IPS DF 19.7 (cell line): ENCODE measurements around the gene TTC6.

Experiments
- DNase-seq: peaks from one replicate; pipeline ENCODE4 v3.0.0-alpha.2; 2013; ENCODE audit warnings: low read depth, low spot score

The TTC6 gene

DNA sequence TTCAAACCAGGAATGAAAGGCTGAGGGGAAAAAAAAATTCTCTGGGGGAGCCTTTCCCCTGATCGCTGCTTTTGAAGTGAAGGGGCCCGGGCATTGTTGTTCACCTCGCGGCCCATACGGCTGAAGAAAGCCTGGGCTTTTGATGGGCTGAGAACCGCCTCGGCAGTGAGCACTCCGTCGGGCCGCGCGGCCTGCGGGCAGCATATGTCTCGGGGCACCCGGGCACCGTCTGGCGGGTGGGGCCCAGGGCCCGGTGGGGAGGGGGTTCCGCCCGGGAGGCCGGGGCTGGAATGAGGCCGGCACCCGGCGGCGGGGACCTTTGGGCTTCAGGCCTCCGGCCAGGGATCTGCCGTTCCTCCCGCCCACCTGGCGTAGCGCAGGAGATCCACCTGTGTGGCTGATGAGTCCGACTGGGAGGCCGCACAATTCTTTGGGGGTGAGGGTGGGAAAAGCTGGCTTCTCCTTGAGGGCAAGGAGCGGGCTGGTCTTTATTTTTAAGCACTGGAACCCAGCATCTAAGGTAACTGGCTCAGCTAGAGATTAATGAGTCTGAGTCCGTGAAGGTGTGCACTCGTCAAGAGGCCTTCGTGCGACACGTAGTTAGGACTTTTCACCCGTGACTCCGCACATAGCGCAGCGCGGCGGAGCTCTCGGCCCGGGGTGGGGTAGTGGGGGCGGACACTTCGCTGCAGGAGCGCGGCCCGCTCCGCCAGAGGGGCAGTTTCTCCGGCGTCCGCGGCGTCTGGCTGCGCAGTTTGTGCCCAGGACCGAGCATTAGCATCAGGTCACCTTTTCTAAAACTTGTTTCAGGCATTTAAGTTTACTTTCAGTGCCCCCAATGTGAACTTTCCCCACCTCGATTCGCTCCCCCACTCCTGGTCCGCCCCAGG, 11.0 kb upstream of the TTC6 start:
- no peak for DNase-seq

DNA sequence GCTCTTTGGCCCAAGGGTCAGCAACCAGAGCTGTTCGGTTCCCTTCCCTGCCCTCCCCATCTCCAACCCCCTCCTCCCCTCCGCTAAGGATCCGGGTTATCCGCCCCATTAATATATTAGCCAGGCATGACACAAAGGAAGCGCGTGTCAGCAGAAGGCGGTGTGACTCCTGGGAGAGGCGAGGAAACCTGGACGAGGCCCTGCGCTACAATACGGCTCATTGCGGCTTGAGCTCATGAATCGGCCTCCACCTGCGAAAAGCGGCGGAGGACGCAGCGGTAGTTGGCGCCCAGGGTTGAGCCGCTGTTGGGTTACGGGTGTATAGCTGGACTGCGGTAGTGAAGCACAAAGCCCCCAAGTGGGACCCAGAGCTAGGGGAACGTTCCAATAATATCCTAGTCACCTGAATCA, 10.3 kb upstream of the TTC6 start:
- DNase-seq: no peak

DNA sequence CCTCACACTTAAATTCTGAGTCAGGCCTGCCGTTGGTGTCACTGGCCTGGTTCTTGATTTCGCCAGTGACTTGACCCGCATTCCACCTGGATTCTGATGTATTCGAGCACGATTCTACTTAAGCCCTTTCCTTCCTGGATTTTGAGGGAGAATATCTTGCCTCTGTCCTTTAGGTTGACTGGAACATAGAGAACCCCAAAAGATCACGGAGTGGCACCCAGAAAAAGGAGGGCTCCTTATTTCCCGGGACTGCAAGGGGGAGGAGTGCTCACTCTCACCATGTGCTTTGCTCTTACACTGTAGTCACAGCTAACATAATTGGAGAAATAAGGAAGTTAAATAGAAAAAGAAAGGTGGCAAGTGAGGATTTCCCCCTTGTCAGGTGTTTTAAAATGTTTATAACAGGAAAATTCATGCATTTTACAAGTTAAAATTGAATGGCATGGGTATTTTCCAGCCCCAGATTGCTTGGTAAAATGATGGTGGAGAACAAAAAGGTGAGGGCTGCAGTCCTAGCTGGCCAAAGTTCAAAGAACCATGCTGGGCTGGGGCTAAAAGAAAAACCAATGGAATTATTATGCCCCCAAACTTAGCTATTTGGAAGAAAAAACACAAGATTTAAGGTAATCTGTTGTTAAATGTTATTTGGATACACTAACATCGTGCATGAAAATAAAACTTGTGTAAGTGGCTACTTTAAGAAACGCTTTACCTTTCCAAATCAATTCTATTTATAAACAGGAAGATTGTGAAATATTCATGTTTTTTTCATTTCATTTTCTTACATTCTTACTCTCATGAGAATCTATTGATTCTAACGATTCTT, 9.2 kb upstream of the TTC6 start:
- DNase-seq: no peak

DNA sequence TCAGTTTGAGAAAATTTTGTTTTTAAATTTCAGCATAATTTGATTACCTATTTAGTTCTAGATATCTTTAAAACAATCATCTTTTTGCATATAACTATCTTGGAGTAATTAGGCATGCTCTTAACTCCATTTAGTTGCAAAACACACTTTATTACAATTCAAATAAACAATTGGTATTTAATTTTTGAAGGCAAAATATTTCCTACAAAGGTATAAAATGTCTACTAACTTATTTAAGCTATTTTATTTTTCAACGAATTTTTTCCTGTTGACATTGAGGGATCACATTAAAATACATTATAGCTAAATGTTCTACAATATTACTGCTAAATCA, 8.7 kb upstream of the TTC6 start:
- no peak for DNase-seq

DNA sequence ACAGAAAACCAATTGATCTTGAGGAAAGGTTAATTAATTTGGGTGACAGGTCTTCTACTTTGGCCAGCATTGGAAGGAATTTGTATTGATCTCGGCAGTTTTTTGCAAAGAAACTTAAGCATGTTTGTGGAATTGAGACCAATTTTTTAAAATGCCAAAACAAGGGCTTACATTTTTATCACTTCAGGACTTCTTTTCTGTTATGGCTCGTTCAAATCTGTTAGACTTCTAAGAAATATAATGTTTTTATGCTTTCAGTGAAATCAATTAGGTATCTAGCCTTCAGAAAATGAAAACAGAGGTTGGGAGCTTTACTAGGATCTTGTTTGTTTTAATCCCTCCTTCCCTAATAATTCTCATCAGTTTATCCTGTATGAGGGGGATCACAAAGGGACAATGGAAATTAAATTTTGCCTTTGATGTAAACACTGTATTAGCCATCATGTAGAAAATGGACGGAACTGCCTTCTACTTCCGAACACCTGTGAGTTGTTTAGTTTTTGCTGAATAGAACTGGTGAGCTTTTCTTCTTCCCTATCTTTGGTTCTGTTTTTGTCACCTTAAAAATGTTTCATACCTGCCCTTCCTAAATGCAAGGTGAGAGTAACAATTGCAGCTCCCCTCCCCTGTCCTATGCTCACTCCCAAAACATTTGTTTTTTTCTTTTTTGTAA, 8.2 kb upstream of the TTC6 start:
- DNase-seq: no peak

DNA sequence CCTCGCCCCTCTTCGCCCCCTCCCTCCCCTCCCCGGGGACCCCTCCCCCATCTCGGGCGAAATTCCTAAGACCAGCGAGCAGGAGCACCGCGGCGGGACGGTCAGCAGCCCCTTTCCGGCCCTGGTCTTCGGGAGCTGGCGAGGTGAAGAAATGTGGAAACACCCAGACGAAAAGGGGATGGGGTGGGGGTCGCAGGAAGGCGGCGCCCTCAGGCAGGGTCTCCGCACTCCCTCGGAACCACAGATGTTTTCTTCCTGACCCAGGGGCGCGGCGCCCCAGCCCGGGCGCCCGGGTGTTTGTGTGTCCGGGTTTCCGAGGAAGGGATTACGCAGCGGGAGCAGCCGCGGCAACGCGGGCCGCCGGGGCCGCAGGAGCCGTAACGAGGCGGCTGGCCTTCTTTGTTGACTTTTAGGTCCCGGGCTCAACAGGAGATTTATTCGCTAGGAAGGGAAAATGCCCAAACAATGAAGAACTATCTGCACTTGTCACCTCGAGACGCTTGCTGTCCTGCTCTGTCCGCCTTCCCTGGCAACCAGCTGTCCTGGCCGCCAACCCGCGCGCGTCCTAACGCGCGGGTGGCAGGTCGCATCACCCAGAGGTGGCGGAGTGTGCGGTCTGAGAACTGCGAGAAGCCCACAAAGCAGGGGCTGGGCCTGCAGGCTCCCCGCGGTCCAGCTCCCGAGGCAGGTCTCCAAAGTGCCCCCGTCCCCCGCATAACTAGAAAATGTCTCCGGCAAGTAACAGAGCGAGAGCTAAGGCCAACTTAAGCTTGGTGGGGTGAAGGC, 7.4 kb upstream of the TTC6 start:
- no peak for DNase-seq

DNA sequence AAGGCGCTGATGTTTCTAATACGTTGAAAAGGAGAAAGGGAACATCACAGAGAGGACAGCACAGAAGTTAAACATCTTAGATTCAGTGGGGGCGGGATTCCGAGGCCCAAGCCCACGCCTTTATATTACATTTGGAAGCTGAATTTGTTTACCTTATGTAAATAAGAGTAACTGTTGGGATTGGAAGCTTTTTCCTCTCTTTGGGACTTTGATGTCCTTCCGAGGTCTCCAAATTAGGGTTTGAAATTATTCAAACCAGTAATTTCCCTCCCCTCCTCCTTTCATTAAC, 6.8 kb upstream of the TTC6 start:
- DNase-seq: no peak

DNA sequence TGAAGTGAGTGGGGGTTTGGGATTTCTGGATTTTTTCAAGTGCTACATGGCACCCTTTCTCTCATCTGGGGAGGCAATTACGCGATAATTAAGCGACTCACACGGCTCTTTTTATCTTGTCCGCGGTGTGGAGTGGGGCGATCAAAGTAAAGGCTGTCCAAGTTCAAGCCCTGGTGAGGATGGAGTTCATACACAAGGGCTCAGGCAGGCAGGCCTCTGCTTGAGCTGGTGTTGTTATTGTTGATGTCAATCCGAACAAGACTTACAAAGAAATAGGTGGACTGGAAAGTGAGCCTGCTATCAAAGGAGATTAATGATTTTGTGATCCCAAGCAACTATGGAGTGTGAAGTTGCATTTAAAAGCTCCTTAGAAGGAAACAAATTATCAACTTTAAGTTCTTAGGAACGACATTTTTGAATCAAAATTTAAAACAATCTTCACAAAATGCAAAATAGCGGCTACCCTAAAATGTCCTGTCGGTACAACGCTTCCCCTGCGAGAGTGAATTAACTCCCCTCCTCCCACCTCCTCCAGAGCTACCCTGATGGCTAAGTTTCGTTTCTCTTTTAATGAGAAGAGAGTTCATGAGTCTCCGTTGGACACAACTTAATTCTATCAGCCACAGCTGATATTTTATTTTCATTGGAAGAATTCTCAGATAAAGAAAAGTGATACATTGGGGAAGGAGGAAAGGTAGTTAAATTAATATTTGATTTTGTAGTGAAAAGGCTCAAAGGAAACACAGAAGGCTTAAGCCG, 6.3 kb upstream of the TTC6 start:
- DNase-seq: no peak

DNA sequence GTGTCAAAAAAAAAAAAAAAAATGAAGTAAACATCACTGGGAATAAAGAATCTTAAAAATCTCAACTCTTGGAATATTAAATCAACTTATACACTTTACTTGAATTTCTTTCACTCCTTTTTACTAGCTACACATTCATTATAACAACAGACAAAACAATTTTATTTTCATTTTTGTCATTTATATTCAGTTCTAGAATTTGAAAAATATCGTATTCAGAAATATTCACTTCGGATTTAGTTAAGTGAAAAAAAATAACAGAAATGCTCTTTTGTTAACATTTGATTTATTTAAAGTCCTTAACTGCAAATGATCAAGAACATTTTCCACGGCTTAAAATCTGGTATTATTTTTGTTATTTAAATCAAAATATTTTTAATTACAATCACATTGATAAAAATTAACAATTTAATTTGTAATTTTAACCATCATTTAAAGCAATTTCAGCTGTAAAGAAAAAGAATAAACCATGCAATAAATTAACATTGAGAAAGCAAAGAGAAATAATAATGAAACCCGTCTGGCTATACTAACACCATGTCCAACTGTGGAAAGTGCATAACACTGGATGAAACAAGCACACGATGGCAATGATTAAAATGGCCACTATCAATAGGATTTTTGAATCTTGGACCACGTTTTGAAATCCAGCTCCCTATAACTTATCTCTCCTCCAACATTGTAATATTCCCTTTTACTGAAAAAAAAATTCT, 5.6 kb upstream of the TTC6 start:
- DNase-seq: no peak

DNA sequence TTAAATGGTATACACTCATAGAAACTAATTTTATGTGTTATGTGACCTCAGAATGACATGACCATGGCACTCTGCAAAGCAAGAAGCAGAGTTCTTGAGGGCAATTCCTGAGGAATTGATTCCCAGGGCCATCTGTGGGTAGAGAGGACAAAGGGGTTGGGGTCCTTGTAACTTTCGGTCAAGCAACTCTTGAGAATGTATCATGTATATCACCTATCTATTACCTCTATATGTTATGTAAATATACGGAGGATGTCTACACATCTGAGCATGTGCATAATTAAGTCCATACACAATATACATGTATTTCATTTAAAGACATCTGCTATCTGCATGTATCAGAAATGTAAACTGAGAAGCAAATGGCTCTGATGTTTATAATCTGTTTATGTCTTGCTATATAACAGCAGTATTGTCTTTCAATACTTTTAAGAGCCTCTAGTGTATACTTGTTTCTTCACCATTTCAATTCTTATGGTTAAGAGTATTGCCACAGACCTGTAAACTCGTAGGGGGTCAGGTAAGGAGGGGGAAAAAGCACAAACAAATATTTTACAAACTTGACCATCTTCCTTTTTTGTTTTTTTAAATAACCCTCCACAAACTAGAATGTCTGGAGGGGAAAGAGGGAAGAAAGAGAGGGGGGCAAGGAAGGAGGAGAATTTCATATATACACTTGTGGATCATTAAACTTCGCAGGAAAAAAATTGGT, 4.8 kb upstream of the TTC6 start:
- no peak for DNase-seq

DNA sequence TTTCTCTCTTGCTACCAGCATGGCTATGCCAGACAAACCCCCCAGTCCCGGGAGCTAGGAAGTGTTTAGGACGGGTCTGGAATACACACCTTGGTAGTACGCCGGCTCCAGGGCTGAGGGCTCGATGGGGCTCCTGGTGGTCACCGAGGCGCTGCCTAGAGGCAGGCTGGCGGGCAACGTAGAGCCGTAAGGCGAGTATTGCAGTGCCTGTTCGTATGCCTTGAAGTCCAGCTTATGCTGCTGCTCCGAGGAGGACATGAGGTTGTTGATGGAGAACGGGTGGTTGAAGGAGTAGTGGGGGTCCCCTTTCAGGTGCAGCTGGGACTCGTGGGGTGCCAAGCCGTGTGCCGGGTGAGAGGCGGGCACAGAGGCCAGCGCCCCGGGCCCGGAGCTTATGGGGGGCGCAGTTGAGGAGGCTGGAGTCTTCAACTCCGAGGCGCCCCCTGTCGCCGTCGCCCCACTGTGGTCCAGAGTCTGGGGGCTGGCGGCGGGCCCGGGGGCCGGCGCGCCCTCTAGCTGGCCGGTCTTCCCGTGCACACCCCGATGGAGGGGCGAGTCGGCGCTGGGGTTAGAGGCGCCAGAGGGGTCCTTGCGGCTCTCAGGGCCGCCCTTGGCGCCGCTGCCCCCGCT, 4.0 kb upstream of the TTC6 start:
- DNase-seq: no peak

DNA sequence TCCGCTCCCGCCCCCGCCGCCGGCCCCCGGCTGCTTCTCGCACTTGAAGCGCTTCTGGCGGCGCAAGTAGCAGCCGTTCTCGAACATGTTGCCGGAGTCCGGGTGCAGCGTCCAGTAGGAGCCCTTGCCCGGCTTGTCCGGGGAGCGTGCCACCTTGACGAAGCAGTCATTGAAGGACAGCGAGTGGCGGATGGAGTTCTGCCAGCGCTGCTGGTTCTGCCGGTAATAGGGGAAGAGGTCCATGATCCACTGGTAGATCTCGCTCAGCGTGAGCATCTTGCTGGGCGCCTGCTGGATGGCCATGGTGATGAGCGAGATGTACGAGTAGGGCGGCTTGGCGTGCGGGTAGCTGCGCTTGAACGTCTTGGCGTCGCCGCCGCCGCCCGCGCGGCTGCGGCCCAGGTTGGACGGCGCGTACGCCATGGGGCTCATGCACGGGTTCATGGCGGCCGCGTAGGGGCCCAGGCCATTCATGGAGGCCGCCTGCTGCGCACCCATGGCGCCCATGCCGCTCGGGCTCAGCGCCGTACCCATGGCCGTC, 3.4 kb upstream of the TTC6 start:
- no peak for DNase-seq

DNA sequence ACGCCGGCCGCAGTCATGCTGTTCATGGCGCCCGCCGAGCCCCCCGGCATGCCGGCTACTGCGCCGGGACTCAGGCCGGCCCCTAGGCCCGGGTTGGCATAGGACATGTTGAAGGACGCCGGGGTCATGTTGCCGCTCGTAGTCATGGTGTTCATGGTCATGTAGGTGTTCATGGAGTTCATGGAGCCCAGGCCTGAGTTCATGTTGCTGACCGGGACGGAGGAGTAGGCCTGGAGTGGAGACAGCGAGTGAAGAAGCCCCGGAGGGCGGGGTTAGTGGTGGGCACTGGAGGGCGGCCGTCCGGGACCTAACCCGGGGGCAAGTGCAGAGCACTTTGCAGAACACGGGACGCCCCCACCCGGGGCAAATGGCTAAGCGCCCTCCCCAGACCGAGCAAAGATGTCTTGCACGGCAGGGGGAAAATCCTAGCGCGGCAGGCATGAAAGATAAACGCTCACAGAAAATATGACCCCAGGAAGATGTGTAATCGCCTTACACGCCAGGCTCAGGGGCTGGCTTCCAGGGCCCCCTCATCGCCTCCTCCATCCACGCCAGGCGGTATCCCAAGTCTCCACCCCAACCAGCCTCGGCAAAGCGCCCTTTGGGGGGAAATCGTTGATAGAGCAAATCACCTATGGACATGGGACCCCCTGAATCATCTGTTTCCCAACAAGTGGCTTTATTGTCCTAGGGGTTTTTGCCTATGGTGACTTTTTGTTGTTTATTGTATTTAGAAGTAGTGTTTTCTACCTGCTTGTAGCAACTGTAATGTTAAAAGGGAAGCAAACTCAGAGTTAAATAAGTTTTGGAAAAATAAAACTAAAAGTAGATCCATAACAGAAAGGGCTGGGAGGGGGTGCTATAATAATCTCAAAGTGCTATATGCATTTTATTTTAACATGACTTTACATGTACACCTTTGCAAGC, 2.7 kb upstream of the TTC6 start:
- no peak for DNase-seq

DNA sequence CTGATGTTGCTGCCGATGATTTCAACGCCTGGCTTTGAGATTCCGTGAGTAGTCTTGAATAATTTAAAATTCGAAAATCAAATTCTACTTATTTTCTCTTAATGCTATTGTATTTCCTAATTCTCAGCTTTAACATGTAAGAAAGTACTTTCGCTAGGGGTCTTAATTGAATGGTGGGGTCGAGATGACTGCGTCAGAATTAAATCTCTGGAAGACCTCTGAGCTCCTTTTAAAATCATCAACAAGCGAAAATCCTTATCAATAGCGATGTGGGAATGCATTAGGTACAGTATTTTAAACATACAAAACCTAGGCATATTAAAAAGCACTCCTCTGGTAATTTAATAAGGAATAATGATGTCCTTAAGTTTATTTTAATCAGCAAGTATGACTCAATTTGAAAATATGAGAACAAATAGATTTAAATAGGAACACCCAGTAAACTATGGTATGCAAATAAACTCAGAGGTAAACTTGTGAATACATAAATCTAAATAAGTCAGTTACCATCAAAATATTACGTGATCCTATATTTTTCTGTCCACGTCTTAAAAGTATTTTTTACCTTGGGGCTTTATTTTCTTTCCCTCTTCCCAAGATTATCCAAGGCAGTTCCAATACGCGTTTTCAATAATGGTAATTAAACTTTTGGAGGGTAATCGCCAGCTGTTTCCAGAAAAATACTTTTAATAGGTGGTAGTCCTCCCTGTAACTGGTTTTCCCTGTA, 1.8 kb upstream of the TTC6 start:
- DNase-seq: no peak

DNA sequence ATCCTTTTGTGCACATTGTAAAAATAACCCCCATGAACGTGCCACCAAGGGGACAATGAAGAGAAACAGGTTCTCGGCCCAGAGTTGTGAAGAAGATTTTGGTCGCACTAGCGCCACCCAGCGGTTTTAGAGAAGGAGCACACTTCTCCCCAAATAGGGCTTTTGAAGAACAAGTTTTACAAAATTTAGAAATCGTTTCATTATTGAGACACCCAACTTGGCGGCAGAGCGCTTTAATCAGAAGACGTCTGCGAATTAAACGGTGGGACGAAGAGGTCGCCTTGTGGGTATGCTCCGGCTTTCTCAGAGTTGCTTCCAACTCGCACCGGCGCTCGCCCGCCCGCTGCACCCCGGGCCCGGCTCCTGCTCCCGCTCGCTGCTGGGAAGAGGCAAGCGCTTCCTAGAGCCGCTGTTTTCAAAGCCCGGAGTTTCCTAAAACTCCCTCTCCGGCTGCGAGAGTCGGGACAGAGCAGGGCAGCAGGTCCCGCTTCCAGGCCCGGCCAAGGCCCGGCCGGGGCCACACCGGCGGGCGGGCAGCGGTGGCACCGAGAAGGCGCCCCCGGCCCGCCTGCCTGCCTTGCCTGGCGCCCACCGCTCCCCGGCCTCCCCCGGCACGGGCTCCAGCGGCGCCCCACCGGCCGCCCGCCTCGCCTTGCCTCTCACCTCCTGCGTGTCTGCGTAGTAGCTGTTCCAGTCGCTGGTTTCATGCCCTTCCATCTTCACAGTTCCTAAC, 1.0 kb upstream of the TTC6 start:
- DNase-seq: no peak

DNA sequence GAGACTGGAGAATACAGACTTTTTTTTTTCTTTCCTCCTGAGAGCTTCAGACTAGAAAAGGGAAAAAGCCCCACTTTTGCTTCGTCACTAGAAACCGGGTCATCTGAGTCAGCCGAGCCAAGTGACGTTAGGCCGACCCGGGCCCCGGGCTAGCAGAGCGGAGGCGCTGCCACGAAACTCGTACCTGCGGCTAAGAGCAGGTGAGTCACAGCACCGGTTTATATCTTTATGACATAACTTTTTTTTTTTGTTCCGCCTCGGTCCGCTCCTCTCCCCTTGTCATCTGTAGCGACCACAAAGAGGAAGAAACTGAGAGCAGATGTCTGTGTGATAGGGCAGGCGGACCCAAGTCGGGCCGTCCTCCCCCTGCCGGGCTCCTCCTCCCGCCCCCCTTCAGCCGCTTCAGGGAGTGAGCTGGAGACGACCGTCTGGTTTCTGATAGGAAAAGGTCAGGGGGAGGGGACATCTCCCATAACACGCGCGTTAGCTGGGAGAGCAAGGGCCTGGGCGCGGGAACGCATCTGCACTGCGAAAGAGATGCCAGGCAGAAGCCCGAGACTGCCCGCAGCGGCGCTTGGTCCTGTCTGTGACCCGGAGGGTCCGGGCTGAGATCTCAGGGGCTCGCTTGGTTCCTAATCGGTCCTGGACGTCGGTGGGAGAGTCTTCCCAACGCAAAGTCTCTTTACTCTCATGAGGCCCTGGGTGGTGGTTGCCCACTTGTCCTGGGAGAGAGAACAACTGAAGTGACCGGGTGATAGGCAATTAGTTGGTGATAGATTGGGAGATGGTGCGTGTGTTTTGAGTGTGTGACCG, 586 bp downstream of the TTC6 start:
- DNase-seq: no peak
